Neural progenitor cell (in vitro differentiated cells): ENCODE data around the gene LTO1. TPM values are rescaled to one million over a fixed set of nuclear protein-coding genes. Genes with fewer than 3 reads are reported as not detected.

Experiments used
- DNase-seq: peaks from one replicate; pipeline ENCODE4 v3.0.0-alpha.2; 2016; ENCODE audit warnings: low spot score
- H2AFZ ChIP-seq: fragments of 200-600 bp; sonication (generic); replicated peaks from 2 replicates; pipeline ENCODE4 v1.6.1; 2016; ENCODE audit warnings: antibody characterized with exemption
- H3F3A ChIP-seq: fragments of 200-600 bp; sonication (generic); 2 replicates; pipeline ENCODE4 v1.6.1; 2016; ENCODE audit warnings: antibody characterized with exemption, low read depth
- H3K27ac ChIP-seq: fragments of 200-600 bp; sonication (generic); 2 replicates; pipeline ENCODE4 v1.5.1; 2016; ENCODE audit warnings: mild to moderate bottlenecking
- H3K27me3 ChIP-seq: fragments of 200-600 bp; sonication (generic); 2 replicates; pipeline ENCODE4 v1.6.1; 2016; ENCODE audit warnings: mild to moderate bottlenecking, moderate library complexity
- H3K36me3 ChIP-seq: fragments of 200-600 bp; sonication (generic); 2 replicates; pipeline ENCODE4 v1.5.1; 2016
- H3K4me1 ChIP-seq: fragments of 200-600 bp; sonication (generic); 2 replicates; pipeline ENCODE4 v1.6.1; 2016; ENCODE audit warnings: mixed run types
- H3K4me2 ChIP-seq: fragments of 200-600 bp; sonication (generic); 2 replicates; pipeline ENCODE4 v1.6.1; 2016
- H3K4me3 ChIP-seq: fragments of 200-600 bp; sonication (generic); 2 replicates; pipeline ENCODE4 v1.5.1; 2016
- H3K79me2 ChIP-seq: fragments of 200-600 bp; sonication (generic); 2 replicates; pipeline ENCODE4 v1.6.1; 2016; ENCODE audit warnings: low read depth
- H3K9ac ChIP-seq: fragments of 200-600 bp; sonication (generic); 2 replicates; pipeline ENCODE4 v1.6.1; 2016
- H3K9me3 ChIP-seq: fragments of 200-600 bp; sonication (generic); 2 replicates; pipeline ENCODE4 v1.5.1; 2016; ENCODE audit warnings: low read depth
- H4K20me1 ChIP-seq: fragments of 200-600 bp; sonication (generic); 2 replicates; pipeline ENCODE4 v1.6.1; 2016; ENCODE audit warnings: low read depth
- H3K27ac Mint-ChIP-seq: 3 replicates; pipeline ENCODE4 v1.8.0; 2021; ENCODE audit warnings: mixed read lengths
- H3K27me3 Mint-ChIP-seq: 2 replicates; pipeline ENCODE4 v1.8.0; 2022; ENCODE audit warnings: low read depth, mild to moderate bottlenecking, inconsistent platforms, moderate library complexity, mixed read lengths; ENCODE audit not compliant: insufficient read depth
- H3K36me3 Mint-ChIP-seq: 3 replicates; pipeline ENCODE4 v1.8.0; 2021; ENCODE audit warnings: mixed read lengths
- H3K4me1 Mint-ChIP-seq: 3 replicates; pipeline ENCODE4 v1.8.0; 2021; ENCODE audit warnings: mixed read lengths
- H3K4me3 Mint-ChIP-seq: 3 replicates; pipeline ENCODE4 v1.8.0; 2021; ENCODE audit warnings: mild to moderate bottlenecking, moderate library complexity, mixed read lengths
- H3K9me3 Mint-ChIP-seq: 3 replicates; pipeline ENCODE4 v1.8.0; 2020; ENCODE audit warnings: mixed read lengths
- CTCF ChIP-seq: fragments of 200-600 bp; sonication (generic); IDR thresholded peaks from 2 replicates; pipeline ENCODE4 v1.5.1; 2017; ENCODE audit warnings: antibody characterized with exemption, mild to moderate bottlenecking
- EZH2 ChIP-seq: fragments of 200-600 bp; sonication (generic); IDR thresholded peaks from 2 replicates; pipeline ENCODE4 v1.6.1; 2017; ENCODE audit warnings: antibody characterized with exemption, mild to moderate bottlenecking, moderate library complexity
- EZH2phosphoT487 ChIP-seq: fragments of 200-600 bp; sonication (generic); IDR thresholded peaks from 2 replicates; pipeline ENCODE4 v1.6.1; 2017; ENCODE audit warnings: antibody characterized with exemption
- total RNA-seq: library from RNA; depleted of rRNA; stranded (reverse); fragments of >200 nt; gene quantifications from 2 replicates; pipeline ENCODE4 v1.2.3, GENCODE V29; 2015; ENCODE audit warnings: low replicate concordance

The LTO1 gene
- total RNA-seq, 1 donor from 2014 or later = 11.9 TPM

GRCh38 chr11:69718912-69719311 is 43.8 kb upstream of the LTO1 start:
- Histone ChIP-seq H3K79me2 (no peaks in the 10 kb centered on the region), H3K27me3 (peaks cover 26% of the 10 kb centered on the region), H3K9me3 (no peaks in the 10 kb centered on the region), H4K20me1 (no peaks in the 10 kb centered on the region), H3K36me3 (no peaks in the 10 kb centered on the region), H3F3A (no peaks in the 10 kb centered on the region), H3K4me3 (no peak overlapping the region), H3K9ac (no peak overlapping the region), H3K4me1 (peaks cover 13% of the 10 kb centered on the region), H2AFZ (no peak overlapping the region), H3K27ac (no peak overlapping the region), H3K4me2 (no peak overlapping the region)
- Mint-ChIP-seq H3K4me3 (no peak overlapping the region), H3K4me1 (peaks cover 23% of the 10 kb centered on the region), H3K27ac (no peak overlapping the region), H3K9me3 (no peaks in the 10 kb centered on the region), H3K27me3 (peaks cover 16% of the 10 kb centered on the region), H3K36me3 (no peaks in the 10 kb centered on the region)
- TF ChIP-seq CTCF (no peak), EZH2phosphoT487 (no peak), EZH2 (no peak)
- no peak for DNase-seq

GRCh38 chr11:69718147-69718546 is 43.0 kb upstream of the LTO1 start:
- H3K27me3 Mint-ChIP-seq = peaks cover 16% of the 10 kb centered on the region

GRCh38 chr11:69716891-69717747 is 42.0 kb upstream of the LTO1 start:
- Histone ChIP-seq H3K4me1 (peaks cover 13% of the 10 kb centered on the region), H3K9me3 (no peaks in the 10 kb centered on the region), H3K9ac (no peak overlapping the region), H2AFZ (no peak overlapping the region), H3K36me3 (no peaks in the 10 kb centered on the region), H3K4me2 (no peak overlapping the region), H3F3A (no peaks in the 10 kb centered on the region), H3K27me3 (peaks cover 26% of the 10 kb centered on the region), H3K27ac (no peak overlapping the region), H3K79me2 (no peaks in the 10 kb centered on the region), H3K4me3 (no peak overlapping the region), H4K20me1 (no peaks in the 10 kb centered on the region)
- Mint-ChIP-seq H3K4me3 (no peak overlapping the region), H3K36me3 (no peaks in the 10 kb centered on the region), H3K27me3 (peaks cover 22% of the 10 kb centered on the region), H3K4me1 (peaks cover 26% of the 10 kb centered on the region), H3K27ac (no peak overlapping the region), H3K9me3 (no peaks in the 10 kb centered on the region)
- no peak for DNase-seq
- no peak for TF ChIP-seq EZH2phosphoT487
- no peak for TF ChIP-seq CTCF
- no peak for TF ChIP-seq EZH2

More at GRCh38 chr11:69718147-69718546, 43.0 kb upstream of the LTO1 start:
- Mint-ChIP-seq H3K4me1 (peaks cover 23% of the 10 kb centered on the region), H3K27ac (no peak overlapping the region), H3K9me3 (no peaks in the 10 kb centered on the region), H3K36me3 (no peaks in the 10 kb centered on the region), H3K4me3 (no peak overlapping the region)
- Histone ChIP-seq H3F3A (no peaks in the 10 kb centered on the region), H3K4me3 (no peak overlapping the region), H3K9me3 (no peaks in the 10 kb centered on the region), H3K4me2 (peak overlapping the region; percentile 59), H3K36me3 (no peaks in the 10 kb centered on the region), H2AFZ (peak overlapping the region; percentile 45), H3K9ac (no peak overlapping the region), H3K4me1 (peaks cover 13% of the 10 kb centered on the region), H3K27me3 (peaks cover 26% of the 10 kb centered on the region), H4K20me1 (no peaks in the 10 kb centered on the region), H3K27ac (no peak overlapping the region), H3K79me2 (no peaks in the 10 kb centered on the region)
- TF ChIP-seq EZH2 (no peak), CTCF (peak; percentile 85), EZH2phosphoT487 (peak; percentile 27)
- DNase-seq = peak; percentile 94
